ENCODE results near the gene SULT1E1.
A peak's percentile ranks its signal among the peaks of the same experiment; 100 is the strongest.
"Not testable (repeated sequence)": the region's sequence is repeated elsewhere in the genome, so short reads cannot be mapped to it uniquely, and the experiment has no call there.

SULT1E1 gene

DNA sequence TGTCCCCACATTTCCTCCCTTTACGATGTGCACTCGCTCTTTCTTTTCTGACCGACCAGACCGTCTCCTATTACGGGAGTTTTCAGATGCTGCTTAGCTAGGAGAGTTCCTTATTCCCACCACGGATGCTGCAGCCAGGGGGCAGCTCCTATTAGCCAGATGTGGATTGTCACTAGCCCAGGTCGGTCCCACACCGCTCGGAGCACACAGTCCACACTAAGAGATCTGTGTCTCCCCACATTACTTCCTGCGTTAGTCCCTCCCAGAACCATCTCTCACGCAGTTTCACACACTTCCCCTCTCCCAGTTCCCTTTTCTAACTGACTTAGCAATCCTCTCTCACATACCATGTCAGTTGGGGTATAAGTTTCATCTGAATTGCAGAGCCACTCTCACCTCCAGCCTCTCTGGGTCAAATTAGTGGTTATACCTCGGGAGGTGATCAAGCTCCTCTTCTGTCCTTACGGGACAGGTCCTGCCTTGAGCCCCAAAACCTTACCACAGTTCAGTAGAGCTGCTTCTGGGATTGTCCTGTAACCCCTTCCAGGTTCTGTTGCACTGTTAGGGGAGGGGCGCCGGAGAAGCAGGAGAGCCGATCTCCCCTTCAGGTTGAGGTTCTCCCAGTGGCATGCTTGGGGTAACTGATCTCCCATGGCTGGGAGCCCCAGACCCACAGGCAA is 28.2 kb downstream of the SULT1E1 start:
- H3K4me3 Mint-ChIP-seq: peak overlapping the region; percentile 84 to 91
- peaks cover 4 to 6% of the 10 kb centered on the region in 2 donors for H3K9me3 Mint-ChIP-seq
- H3K27me3 Mint-ChIP-seq: no peaks in the 10 kb centered on the region
- ATAC-seq (replicated peaks): peak; percentile 94 to 96
- peak; percentile 39 for DNase-seq
- peaks cover 10 to 25% of the 10 kb centered on the region in 2 donors for H3K4me1 Mint-ChIP-seq
- H3K36me3 Mint-ChIP-seq: no peaks in the 10 kb centered on the region
- H3K27ac Mint-ChIP-seq: peak overlapping the region; percentile 95

GRCh38 chr4:69831270-69831627 is 28.7 kb downstream of the SULT1E1 start:
- peaks cover 4 to 6% of the 10 kb centered on the region in 2 donors for H3K9me3 Mint-ChIP-seq

GRCh38 chr4:69830560-69831269 is 29.2 kb downstream of the SULT1E1 start:
- peaks cover 10 to 25% of the 10 kb centered on the region in 2 donors for H3K4me1 Mint-ChIP-seq
- no peak overlapping the region for H3K4me3 Mint-ChIP-seq
- peak in 1 of 2 donors; percentile 2 for ATAC-seq (replicated peaks)
- no peaks in the 10 kb centered on the region for H3K36me3 Mint-ChIP-seq
- DNase-seq: no peak
- H3K27ac Mint-ChIP-seq: no peak overlapping the region
- H3K9me3 Mint-ChIP-seq: peaks cover 4 to 6% of the 10 kb centered on the region in 2 donors
- no peaks in the 10 kb centered on the region for H3K27me3 Mint-ChIP-seq

More at GRCh38 chr4:69831270-69831627, 28.7 kb downstream of the SULT1E1 start:
- H3K27ac Mint-ChIP-seq: peak overlapping the region; percentile 95
- no peak for DNase-seq
- no peak for ATAC-seq (replicated peaks)
- no peaks in the 10 kb centered on the region for H3K36me3 Mint-ChIP-seq
- no peaks in the 10 kb centered on the region for H3K27me3 Mint-ChIP-seq
- H3K4me3 Mint-ChIP-seq: peak overlapping the region; percentile 84 to 91
- peaks cover 10 to 25% of the 10 kb centered on the region in 2 donors for H3K4me1 Mint-ChIP-seq

DNA sequence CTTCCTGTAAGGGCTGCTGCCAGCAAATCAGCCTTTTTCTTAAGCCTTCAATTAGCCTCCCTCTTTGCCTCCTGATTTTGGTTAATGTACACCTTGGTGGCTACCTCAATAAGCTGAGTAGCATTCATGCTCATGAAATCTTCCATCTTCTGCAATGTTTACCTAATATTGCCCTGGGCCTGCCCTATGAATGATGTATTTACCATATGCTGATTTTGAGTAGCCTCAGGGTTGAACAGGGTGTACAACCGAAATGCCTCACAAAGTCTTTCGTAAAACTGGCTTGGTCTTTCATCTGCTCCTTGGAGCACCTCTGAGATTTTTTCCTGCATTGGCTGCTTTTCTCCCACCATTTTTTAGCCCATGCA is 29.8 kb downstream of the SULT1E1 start:
- H3K36me3 Mint-ChIP-seq: no peaks in the 10 kb centered on the region
- H3K4me1 Mint-ChIP-seq: peaks cover 10 to 25% of the 10 kb centered on the region in 2 donors
- DNase-seq (no peak), ATAC-seq (replicated peaks) (no peak)
- H3K27ac Mint-ChIP-seq: no peak overlapping the region
- H3K27me3 Mint-ChIP-seq: no peaks in the 10 kb centered on the region
- H3K4me3 Mint-ChIP-seq: no peak overlapping the region
- H3K9me3 Mint-ChIP-seq: peaks cover 6% of the 10 kb centered on the region in 2 donors

DNA sequence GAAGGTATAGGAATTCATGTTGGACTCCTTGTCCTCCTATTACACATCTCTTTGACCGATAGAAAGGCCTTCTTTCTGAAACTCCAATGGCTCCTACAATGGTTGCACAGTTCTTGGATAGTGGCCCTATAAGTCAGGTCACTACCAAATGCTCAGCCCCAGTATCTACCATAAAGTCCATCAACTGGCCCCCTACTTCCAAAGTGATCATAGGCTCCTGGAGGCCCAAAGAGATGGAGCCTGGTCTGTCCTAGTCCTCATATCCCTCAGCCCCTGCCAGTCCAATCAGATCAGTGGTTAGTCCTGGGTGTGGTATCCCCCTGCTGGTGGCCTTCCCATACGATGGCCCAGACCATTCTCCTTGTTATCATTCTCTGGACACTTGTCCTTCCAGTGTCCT is 30.3 kb downstream of the SULT1E1 start:
- Mint-ChIP-seq H3K27ac (no peak overlapping the region), H3K36me3 (no peaks in the 10 kb centered on the region), H3K27me3 (no peaks in the 10 kb centered on the region), H3K4me1 (peaks cover 10 to 25% of the 10 kb centered on the region in 2 donors), H3K4me3 (no peak overlapping the region), H3K9me3 (peaks cover 6% of the 10 kb centered on the region in 2 donors)
- ATAC-seq (replicated peaks) (no peak), DNase-seq (no peak)

- DNase-seq: no peak
- no peak for ATAC-seq (replicated peaks)
- peaks cover 10 to 25% of the 10 kb centered on the region in 2 donors for H3K4me1 Mint-ChIP-seq
- H3K27ac Mint-ChIP-seq: no peak overlapping the region
- H3K9me3 Mint-ChIP-seq: peaks cover 6% of the 10 kb centered on the region in 2 donors
- no peaks in the 10 kb centered on the region for H3K27me3 Mint-ChIP-seq
- H3K36me3 Mint-ChIP-seq: no peaks in the 10 kb centered on the region
- H3K4me3 Mint-ChIP-seq: no peak overlapping the region
Observed at GRCh38 chr4:69828828-69829227, 31.1 kb downstream of the SULT1E1 start.

GRCh38 chr4:69825056-69825455 is 34.9 kb downstream of the SULT1E1 start:
- H3K27me3 Mint-ChIP-seq; H3K36me3 Mint-ChIP-seq; H3K27ac Mint-ChIP-seq; DNase-seq; H3K4me3 Mint-ChIP-seq; H3K9me3 Mint-ChIP-seq; ATAC-seq (replicated peaks); H3K4me1 Mint-ChIP-seq: not testable (repeated sequence)

DNA sequence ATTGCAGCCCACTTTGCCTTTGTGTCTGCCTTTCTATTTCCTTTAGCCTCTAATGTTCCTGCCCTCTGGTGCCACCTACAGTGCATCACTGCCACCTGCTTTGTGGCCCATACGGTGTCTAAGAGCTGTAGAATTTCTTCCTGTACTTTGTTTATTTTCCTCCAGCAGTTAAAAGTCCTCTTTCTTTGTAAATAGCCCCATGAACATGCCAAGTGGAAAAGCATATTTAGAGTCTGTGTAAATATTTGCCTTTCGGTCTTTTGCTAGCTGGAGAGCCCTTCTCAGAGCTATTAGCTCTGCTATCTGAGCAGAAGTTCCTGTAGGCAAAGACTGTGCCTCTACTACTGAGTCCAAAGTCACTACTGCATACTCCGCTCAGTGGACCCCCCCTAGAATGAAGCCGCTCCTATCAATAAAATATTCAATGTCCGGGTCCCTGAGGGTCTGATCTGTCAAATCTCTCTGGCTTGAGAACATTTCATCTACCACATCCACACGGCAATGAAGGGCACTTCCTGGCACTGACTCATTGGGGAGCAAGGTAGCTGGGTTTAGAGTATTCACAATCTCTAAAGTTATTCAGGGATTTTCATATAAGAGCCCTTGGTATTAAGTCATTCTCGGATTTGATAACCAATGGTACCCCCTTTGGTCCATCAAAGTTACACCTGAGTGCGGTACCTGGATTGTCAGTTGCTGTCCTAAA is 36.3 kb downstream of the SULT1E1 start:
- peak; percentile 67 to 75 for ATAC-seq (replicated peaks)
- Mint-ChIP-seq H3K36me3 (no peaks in the 10 kb centered on the region), H3K27me3 (no peaks in the 10 kb centered on the region), H3K4me1 (no peaks in the 10 kb centered on the region), H3K9me3 (peaks cover 0 to 4% of the 10 kb centered on the region in 2 donors), H3K27ac (no peak overlapping the region), H3K4me3 (no peak overlapping the region)
- DNase-seq: no peak

DNA sequence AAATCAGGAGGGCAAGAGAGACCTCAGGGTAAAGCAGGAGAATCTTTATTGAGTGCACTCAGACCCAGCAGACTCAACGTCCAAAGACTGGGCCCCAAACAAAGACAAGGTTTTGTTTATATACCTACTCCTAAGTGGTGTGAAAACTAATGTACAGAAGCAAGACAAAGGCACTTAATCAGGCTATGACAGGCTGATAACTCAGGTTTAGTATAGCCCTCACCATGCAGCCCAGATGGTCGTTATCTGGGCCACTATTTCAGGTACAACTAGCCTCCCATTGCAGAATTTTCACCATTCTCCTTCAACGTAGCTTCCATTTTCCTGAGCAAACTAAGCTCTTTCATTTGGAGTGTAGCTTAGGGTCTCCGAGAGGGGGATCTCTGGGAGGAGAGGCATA is 36.9 kb downstream of the SULT1E1 start:
- no peak overlapping the region for H3K27ac Mint-ChIP-seq
- H3K9me3 Mint-ChIP-seq: peaks cover 0 to 4% of the 10 kb centered on the region in 2 donors
- no peak for ATAC-seq (replicated peaks)
- no peak overlapping the region for H3K4me3 Mint-ChIP-seq
- no peaks in the 10 kb centered on the region for H3K36me3 Mint-ChIP-seq
- DNase-seq: no peak
- no peaks in the 10 kb centered on the region for H3K4me1 Mint-ChIP-seq
- H3K27me3 Mint-ChIP-seq: no peaks in the 10 kb centered on the region

DNA sequence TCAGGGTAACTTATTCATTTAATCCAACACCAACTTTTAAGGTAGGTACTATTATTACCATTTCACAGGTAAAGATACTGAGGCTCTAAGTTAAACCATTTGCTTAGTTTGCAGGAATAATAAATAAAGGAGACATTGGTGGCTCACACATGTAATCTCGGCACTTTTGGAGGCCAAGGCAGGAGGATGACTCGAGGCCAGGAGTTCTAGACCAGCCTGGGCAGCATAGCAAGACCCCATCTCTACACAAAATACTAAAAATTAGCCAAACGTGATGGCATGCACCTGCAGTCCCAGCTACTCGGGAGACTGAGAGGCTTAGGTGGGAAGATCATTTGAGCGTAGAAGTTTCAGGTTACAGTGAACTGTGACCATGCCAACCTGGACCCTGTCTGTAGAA is 37.7 kb downstream of the SULT1E1 start:
- Mint-ChIP-seq H3K36me3 (no peaks in the 10 kb centered on the region), H3K4me1 (no peaks in the 10 kb centered on the region), H3K27me3 (no peaks in the 10 kb centered on the region), H3K27ac (no peak overlapping the region), H3K4me3 (no peak overlapping the region), H3K9me3 (peaks cover 0 to 4% of the 10 kb centered on the region in 2 donors)
- no peak for DNase-seq
- ATAC-seq (replicated peaks): no peak

- Mint-ChIP-seq H3K4me3 (no peak overlapping the region), H3K4me1 (no peaks in the 10 kb centered on the region), H3K27ac (no peak overlapping the region), H3K27me3 (no peaks in the 10 kb centered on the region), H3K36me3 (no peaks in the 10 kb centered on the region), H3K9me3 (peaks cover 0 to 2% of the 10 kb centered on the region in 2 donors)
- ATAC-seq (replicated peaks): no peak
- DNase-seq: no peak
Observed at GRCh38 chr4:69818060-69818639, 41.8 kb downstream of the SULT1E1 start.

GRCh38 chr4:69816236-69816635 is 43.7 kb downstream of the SULT1E1 start:
- no peaks in the 10 kb centered on the region for H3K4me1 Mint-ChIP-seq
- ATAC-seq (replicated peaks) (no peak), DNase-seq (no peak)
- peaks cover 0 to 2% of the 10 kb centered on the region in 2 donors for H3K9me3 Mint-ChIP-seq
- H3K27ac Mint-ChIP-seq: no peak overlapping the region
- no peak overlapping the region for H3K4me3 Mint-ChIP-seq
- no peaks in the 10 kb centered on the region for H3K36me3 Mint-ChIP-seq
- no peaks in the 10 kb centered on the region for H3K27me3 Mint-ChIP-seq

GRCh38 chr4:69813628-69814027 is 46.3 kb downstream of the SULT1E1 start:
- no peaks in the 10 kb centered on the region for H3K27me3 Mint-ChIP-seq
- H3K36me3 Mint-ChIP-seq: no peaks in the 10 kb centered on the region
- no peak overlapping the region for H3K4me3 Mint-ChIP-seq
- H3K9me3 Mint-ChIP-seq: peaks cover 0 to 2% of the 10 kb centered on the region in 2 donors
- ATAC-seq (replicated peaks) (no peak), DNase-seq (no peak)
- H3K27ac Mint-ChIP-seq: no peak overlapping the region
- H3K4me1 Mint-ChIP-seq: no peaks in the 10 kb centered on the region

DNA sequence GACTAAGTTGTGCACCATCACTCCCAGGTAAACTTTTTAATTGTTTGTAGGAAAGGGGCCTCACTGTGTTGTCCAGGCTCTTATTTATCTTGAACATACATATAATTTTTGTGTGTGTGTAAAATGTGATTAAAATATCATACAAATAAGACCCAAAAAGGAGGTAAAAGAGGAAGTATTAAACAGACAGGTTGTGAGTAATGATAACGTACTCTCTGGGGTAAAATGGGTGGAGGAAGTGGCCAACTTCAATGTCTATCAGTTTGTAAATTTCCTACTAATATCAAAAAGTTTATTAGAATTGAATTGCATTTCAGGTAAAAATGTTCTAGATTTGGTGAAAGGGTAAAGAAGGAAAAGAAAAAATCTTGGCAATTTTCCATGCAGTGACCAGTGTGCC is 48.8 kb downstream of the SULT1E1 start:
- ATAC-seq (replicated peaks): no peak
- H3K36me3 Mint-ChIP-seq: no peaks in the 10 kb centered on the region
- peaks cover 0 to 9% of the 10 kb centered on the region in 2 donors for H3K9me3 Mint-ChIP-seq
- no peaks in the 10 kb centered on the region for H3K27me3 Mint-ChIP-seq
- H3K4me1 Mint-ChIP-seq: no peaks in the 10 kb centered on the region
- H3K27ac Mint-ChIP-seq: no peak overlapping the region
- DNase-seq: no peak
- no peak overlapping the region for H3K4me3 Mint-ChIP-seq
